Mucosa of rectum (tissue), 2 donors: ENCODE data around the gene TRIM72.
"Not testable (repeated sequence)": the region's sequence is repeated elsewhere in the genome, so short reads cannot be mapped to it uniquely, and the experiment has no call there.

ENCODE experiments used
- H3K27ac ChIP-seq, 2 donors: one replicate each; pipeline ENCODE4 v1.7.0; 2013; ENCODE audit warnings: inconsistent platforms in 2 of 2, low read depth in 2 of 2, low read length in 2 of 2
- H3K27me3 ChIP-seq, 2 donors: one replicate each; pipeline ENCODE4 v1.7.0; 2013; ENCODE audit warnings: low read length in 2 of 2; ENCODE audit not compliant: control insufficient read depth in 2 of 2, insufficient read depth in 2 of 2
- H3K36me3 ChIP-seq, 2 donors: one replicate each; pipeline ENCODE4 v1.7.0; 2013; ENCODE audit warnings: low read length in 2 of 2; ENCODE audit not compliant: control insufficient read depth in 2 of 2, insufficient read depth in 2 of 2
- H3K4me1 ChIP-seq, 2 donors: one replicate each; pipeline ENCODE4 v1.7.0; 2013; ENCODE audit warnings: low read length in 2 of 2, mild to moderate bottlenecking in 1 of 2; ENCODE audit not compliant: control insufficient read depth in 2 of 2, insufficient read depth in 2 of 2
- H3K4me3 ChIP-seq, 2 donors: one replicate each; pipeline ENCODE4 v1.7.0; 2013; ENCODE audit warnings: low read length in 2 of 2
- H3K9ac ChIP-seq, 2 donors: one replicate each; pipeline ENCODE4 v1.7.0; 2013; ENCODE audit warnings: low read length in 2 of 2, low read depth in 1 of 2, mild to moderate bottlenecking in 1 of 2
- H3K9me3 ChIP-seq, 2 donors: one replicate each; pipeline ENCODE4 v1.7.0; 2013; ENCODE audit warnings: low read length in 2 of 2; ENCODE audit not compliant: control insufficient read depth in 2 of 2
- donor health status: healthy.
- donor health status: Normal muscosa, but diverticular disease.

Gene TRIM72

GRCh38 chr16:31213877-31214707, at the start of gene TRIM72:
TSS of gene TRIM72 (plus strand) at chr16:31214119. CDS start at chr16:31214739, 620 bp downstream.
- Histone ChIP-seq H3K4me3 (peak within 1 kb of the TSS; percentile 31 to 37), H3K9ac (no peak within 1 kb of the TSS), H3K27ac (no peak within 1 kb of the TSS), H3K9me3 (no peaks in the 10 kb centered on the region), H3K27me3 (peaks cover 26 to 42% of the 10 kb centered on the region in 2 donors), H3K36me3 (no peaks in the 10 kb centered on the region), H3K4me1 (peaks cover 12 to 21% of the 10 kb centered on the region in 2 donors)

GRCh38 chr16:31167315-31167714, 46.6 kb upstream of the TRIM72 start:
- no peaks in the 10 kb centered on the region for H3K4me1 ChIP-seq

GRCh38 chr16:31168848-31169247, 45.1 kb upstream of the TRIM72 start:
- H3K4me1 ChIP-seq = no peaks in the 10 kb centered on the region
- H3K9ac ChIP-seq = no peak overlapping the region
- H3K4me3 ChIP-seq = no peak overlapping the region
- H3K27ac ChIP-seq = no peak overlapping the region
- no peaks in the 10 kb centered on the region for H3K27me3 ChIP-seq
- H3K36me3 ChIP-seq = no peaks in the 10 kb centered on the region
- no peaks in the 10 kb centered on the region for H3K9me3 ChIP-seq

More at GRCh38 chr16:31167315-31167714, 46.6 kb upstream of the TRIM72 start:
- Histone ChIP-seq H3K27ac (no peak overlapping the region), H3K4me3 (no peak overlapping the region), H3K36me3 (no peaks in the 10 kb centered on the region), H3K27me3 (no peaks in the 10 kb centered on the region), H3K9ac (no peak overlapping the region), H3K9me3 (no peaks in the 10 kb centered on the region)

GRCh38 chr16:31170048-31170447, 43.9 kb upstream of the TRIM72 start:
- H3K27me3 ChIP-seq, H3K36me3 ChIP-seq, H3K27ac ChIP-seq, H3K9ac ChIP-seq, H3K4me1 ChIP-seq, H3K4me3 ChIP-seq, H3K9me3 ChIP-seq: not testable (repeated sequence)

- H3K4me3 ChIP-seq = no peak overlapping the region
- H3K4me1 ChIP-seq = peaks cover 17 to 18% of the 10 kb centered on the region in 2 donors
- no peaks in the 10 kb centered on the region for H3K27me3 ChIP-seq
- no peaks in the 10 kb centered on the region for H3K9me3 ChIP-seq
- H3K9ac ChIP-seq = no peak overlapping the region
- H3K36me3 ChIP-seq = no peaks in the 10 kb centered on the region
- H3K27ac ChIP-seq = no peak overlapping the region
Observed at GRCh38 chr16:31177136-31177535, 36.8 kb upstream of the TRIM72 start.

- no peaks in the 10 kb centered on the region for H3K27me3 ChIP-seq
- H3K9me3 ChIP-seq = no peaks in the 10 kb centered on the region
- H3K4me3 ChIP-seq = peak overlapping the region; percentile 84 to 91
- H3K27ac ChIP-seq = peak overlapping the region; percentile 90 to 94
- H3K9ac ChIP-seq = peak overlapping the region; percentile 87 to 92
- H3K4me1 ChIP-seq = peaks cover 23 to 28% of the 10 kb centered on the region in 2 donors
- peaks cover 15 to 18% of the 10 kb centered on the region in 2 donors for H3K36me3 ChIP-seq
Observed at GRCh38 chr16:31179219-31179746, 34.6 kb upstream of the TRIM72 start.

- peak within 1 kb of the TSS; percentile 87 to 92 for H3K9ac ChIP-seq
- no peaks in the 10 kb centered on the region for H3K27me3 ChIP-seq
- peak within 1 kb of the TSS; percentile 84 to 91 for H3K4me3 ChIP-seq
- H3K36me3 ChIP-seq = peaks cover 20 to 23% of the 10 kb centered on the region in 2 donors
- no peaks in the 10 kb centered on the region for H3K9me3 ChIP-seq
- H3K27ac ChIP-seq = peak within 1 kb of the TSS; percentile 90 to 94
- peaks cover 23 to 28% of the 10 kb centered on the region in 2 donors for H3K4me1 ChIP-seq
Observed at GRCh38 chr16:31179747-31180459, 34.0 kb upstream of the TRIM72 start, which contains the start of gene FUS. TSS of gene FUS (plus strand) at chr16:31180139. CDS start at chr16:31180215, 76 bp downstream.

- Histone ChIP-seq H3K36me3 (peaks cover 34 to 37% of the 10 kb centered on the region in 2 donors), H3K27me3 (no peaks in the 10 kb centered on the region), H3K4me3 (peak overlapping the region; percentile 84 to 91), H3K4me1 (peaks cover 23 to 28% of the 10 kb centered on the region in 2 donors), H3K9me3 (no peaks in the 10 kb centered on the region), H3K27ac (peak overlapping the region; percentile 90 to 94), H3K9ac (peak overlapping the region; percentile 87 to 92)
Observed at GRCh38 chr16:31181102-31181830, 32.7 kb upstream of the TRIM72 start.

GRCh38 chr16:31182391-31182790, 31.5 kb upstream of the TRIM72 start:
- Histone ChIP-seq H3K36me3 (peaks cover 44 to 48% of the 10 kb centered on the region in 2 donors), H3K27me3 (no peaks in the 10 kb centered on the region), H3K9ac (no peak overlapping the region), H3K27ac (no peak overlapping the region), H3K9me3 (no peaks in the 10 kb centered on the region), H3K4me3 (peak overlapping the region in 1 of 2 donors; percentile 39), H3K4me1 (peaks cover 23 to 28% of the 10 kb centered on the region in 2 donors)
